Cardiac ventricle fibroblast (primary cell): ENCODE data around the gene IGIP. TPM values are rescaled to one million over a fixed set of nuclear protein-coding genes. Genes with fewer than 3 reads are reported as not detected.

Experiments
- total RNA-seq: library from RNA; depleted of rRNA; stranded (reverse); fragments of >200 nt; gene quantifications from 2 replicates; pipeline ENCODE4 v1.2.3, GENCODE V29; 2015

IGIP gene
- total RNA-seq: 6.1 and 6.6 TPM in 2 replicates

DNA sequence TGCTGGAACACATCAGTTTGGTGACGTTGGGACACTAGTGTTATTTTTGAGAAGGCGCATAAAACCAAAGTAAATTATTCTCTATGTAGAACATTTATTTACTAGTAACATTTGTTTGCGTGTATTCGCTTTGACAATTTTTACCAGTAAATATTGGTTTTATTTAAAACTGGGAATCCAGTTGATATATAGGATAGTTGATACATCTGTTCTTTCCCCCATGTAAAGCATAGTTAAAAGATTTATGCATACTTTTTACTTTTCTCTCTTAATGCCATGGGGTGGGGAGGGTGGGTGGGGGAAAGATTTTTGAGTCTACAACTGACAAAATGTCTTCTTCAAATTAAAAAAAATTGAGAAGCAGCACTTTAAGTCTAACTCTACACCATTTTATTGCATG is at the start of gene IGIP:
Gene IGIP (plus strand): TSS at position 301 of the 400 bp plus-strand sequence. CDS start 2,540 bp downstream, outside the sequence.

DNA sequence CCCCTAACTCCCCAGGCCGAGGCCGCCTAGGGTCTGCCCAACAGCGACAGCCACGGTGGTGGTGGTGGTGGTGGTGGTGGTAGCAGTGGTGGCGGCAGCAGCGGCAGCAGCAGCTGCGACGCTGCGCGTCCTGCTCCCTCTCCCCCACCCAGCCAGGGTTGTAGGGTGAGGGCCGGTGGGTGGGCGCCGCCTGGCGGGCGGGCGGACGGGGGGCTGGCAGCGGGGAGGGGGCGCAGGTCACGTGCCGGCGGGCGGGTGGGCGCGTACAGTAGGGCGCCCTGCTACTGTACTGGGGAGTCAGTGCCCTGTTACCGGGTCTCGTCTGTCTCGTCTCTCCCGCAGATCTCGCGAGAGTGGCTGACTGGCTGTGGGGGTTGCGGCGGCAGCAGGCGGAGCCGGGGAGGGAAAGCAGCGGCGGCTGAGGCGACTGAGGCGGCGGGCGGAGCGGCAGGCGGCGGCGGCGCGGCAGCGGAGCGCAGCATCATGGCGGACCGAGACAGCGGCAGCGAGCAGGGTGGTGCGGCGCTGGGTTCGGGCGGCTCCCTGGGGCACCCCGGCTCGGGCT is 12.0 kb upstream of the IGIP start, which contains the start of gene PURA:
Gene PURA (plus strand): TSS at position 411 of the 565 bp plus-strand sequence. CDS start 73 bp downstream, at position 484.

DNA sequence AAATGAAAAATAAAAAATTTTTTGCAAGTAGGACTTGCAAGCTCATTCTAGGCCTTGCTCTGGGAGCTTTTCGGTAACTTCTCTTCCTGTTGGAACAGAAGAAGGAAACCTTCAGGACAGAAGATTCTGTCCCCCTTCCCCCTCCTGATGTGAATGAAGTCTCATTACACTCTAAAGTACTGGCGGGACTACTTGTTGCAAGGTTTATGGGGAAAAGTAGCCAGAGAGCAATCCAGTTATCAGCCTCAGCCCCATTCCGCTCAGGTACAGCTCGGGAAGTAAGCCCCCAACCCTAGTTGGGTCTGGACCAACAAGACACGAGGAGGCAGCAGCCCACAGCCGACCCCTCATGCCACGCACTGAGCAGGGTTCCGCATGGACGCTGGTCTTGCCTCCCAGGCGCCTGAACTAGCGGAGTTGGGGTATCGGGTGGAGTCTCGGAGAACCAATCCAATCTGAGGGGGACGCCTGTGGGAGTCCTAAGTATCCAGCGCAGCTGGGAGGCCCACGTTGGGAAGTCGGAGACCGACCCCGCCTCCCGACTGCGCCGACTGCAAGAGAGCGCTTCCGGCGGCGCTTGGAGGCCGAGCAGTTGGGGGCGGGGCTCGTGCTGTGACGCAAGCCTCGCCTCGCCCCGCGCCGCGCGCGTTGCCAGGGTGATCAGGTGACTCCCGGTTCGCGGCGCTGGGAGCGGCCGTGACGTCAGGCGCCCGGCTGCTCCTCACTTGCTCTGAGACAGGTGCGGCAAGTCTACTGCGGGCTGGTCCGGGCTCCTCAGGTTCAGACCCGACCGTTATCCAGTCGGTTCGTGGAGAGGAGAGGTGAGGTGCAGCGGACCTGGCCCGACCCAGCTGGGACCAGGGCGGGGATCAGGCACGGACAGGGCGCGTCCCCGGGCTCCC is 49.0 kb downstream of the IGIP start, which contains the start of gene CYSTM1:
Gene CYSTM1 (plus strand): TSS at position 724 of the 902 bp plus-strand sequence. CDS start 19,278 bp downstream, outside the sequence.

Other genes with a start within 250 kb of the IGIP start
- gene NRG2, start 82.6 kb upstream of the IGIP start, total RNA-seq: 0.05 and 0.12 TPM in 2 replicates
- gene PURA, start 11.8 kb upstream of the IGIP start, total RNA-seq: 13.4 and 15.7 TPM in 2 replicates
- 35.7 and 42.6 TPM in 2 replicates for gene CYSTM1, start 49.3 kb downstream of the IGIP start, total RNA-seq
- 44.3 and 59.7 TPM in 2 replicates for gene PFDN1, start 177.2 kb downstream of the IGIP start, total RNA-seq
- 1.0 and 1.9 TPM in 2 replicates for gene HBEGF, start 220.7 kb downstream of the IGIP start, total RNA-seq
- not detected in 2 replicates for gene SLC4A9, start 234.3 kb downstream of the IGIP start, total RNA-seq